Stimulated activated CD8-positive, alpha-beta memory T cell treated with anti-CD3 and anti-CD28 coated beads, Interleukin-12 subunit alpha, Interleukin-12 subunit beta, amount 100 ng/mL, for 1 hour (primary cell): Measurements from ENCODE around the gene NAT16.
"Not testable (repeated sequence)": the region's sequence is repeated elsewhere in the genome, so short reads cannot be mapped to it uniquely, and the experiment has no call there.

Experiments used
- DNase-seq: peaks from one replicate; pipeline ENCODE4 v3.0.0-alpha.2; 2020; ENCODE audit warnings: low read depth

NAT16 gene

DNA sequence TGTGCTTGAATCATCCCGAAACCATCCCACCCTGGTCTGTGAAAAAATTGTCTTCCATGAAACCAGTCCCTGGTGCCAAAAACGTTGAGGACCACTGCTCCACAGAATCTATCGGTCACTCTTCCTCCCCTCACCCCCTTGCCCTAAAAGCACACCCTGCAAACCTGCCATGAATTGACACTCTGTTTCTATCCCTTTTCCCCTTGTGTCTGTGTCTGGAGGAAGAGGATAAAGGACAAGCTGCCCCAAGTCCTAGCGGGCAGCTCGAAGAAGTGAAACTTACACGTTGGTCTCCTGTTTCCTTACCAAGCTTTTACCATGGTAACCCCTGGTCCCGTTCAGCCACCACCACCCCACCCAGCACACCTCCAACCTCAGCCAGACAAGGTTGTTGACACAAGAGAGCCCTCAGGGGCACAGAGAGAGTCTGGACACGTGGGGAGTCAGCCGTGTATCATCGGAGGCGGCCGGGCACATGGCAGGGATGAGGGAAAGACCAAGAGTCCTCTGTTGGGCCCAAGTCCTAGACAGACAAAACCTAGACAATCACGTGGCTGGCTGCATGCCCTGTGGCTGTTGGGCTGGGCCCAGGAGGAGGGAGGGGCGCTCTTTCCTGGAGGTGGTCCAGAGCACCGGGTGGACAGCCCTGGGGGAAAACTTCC, 54.0 kb downstream of the NAT16 start:
- DNase-seq, result no peak

GRCh38 chr7:101124376-101125056, 55.6 kb downstream of the NAT16 start:
- no peak for DNase-seq

GRCh38 chr7:101123703-101124068, 56.4 kb downstream of the NAT16 start:
- no peak for DNase-seq

DNA sequence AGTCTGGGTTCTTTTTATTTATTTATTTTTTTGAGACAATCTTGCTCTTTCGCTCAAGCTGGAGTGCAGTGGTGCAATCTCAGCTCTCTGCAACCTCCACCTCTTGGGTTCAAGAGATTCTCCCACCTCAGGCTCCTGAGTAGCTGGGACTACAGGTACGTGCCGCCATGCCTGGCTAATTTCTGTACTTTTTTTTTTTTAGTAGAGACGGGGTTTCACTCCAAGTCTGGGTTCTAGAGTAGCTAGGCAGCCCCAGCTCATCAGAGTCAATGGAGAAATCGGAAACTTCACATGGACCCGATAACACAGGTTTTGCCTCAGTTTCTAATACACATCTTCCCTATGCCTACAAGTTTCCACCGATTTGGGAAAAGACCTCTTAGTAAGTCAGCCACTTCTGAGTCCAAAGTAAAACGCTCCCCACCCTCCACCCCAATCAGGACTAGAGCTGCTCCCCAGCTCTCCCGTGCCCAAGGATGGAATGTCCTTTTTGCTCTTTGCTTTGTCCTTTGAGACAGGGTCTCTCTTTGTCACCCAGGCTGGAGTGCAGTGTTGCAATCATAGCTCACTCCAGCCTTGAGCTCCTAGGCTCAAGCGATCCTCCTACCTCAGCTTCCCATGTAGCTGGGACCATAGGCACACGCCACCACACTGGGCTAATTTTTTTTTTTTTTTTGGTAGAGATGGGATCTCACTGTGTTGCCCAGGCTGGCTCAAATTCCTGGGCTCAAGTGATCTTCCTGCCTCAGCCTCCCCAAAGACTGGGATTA, 57.0 kb downstream of the NAT16 start:
- DNase-seq, result no peak

GRCh38 chr7:101121991-101122932, 57.8 kb downstream of the NAT16 start:
- no peak for DNase-seq

GRCh38 chr7:101121631-101121990, 58.5 kb downstream of the NAT16 start:
- DNase-seq, result not testable (repeated sequence)
